Measurements from ENCODE around the gene RAB33A. TPM values are rescaled to one million over a fixed set of nuclear protein-coding genes. Genes with fewer than 3 reads are reported as not detected.

Gene RAB33A
- total and polyA plus RNA-seq, 9 of the 15 experiments (the other 6 are each of a cell fraction or from before 2014, with no cell fraction given): 0.04 to 0.20 (median 0.06) TPM; not detected in 4

DNA sequence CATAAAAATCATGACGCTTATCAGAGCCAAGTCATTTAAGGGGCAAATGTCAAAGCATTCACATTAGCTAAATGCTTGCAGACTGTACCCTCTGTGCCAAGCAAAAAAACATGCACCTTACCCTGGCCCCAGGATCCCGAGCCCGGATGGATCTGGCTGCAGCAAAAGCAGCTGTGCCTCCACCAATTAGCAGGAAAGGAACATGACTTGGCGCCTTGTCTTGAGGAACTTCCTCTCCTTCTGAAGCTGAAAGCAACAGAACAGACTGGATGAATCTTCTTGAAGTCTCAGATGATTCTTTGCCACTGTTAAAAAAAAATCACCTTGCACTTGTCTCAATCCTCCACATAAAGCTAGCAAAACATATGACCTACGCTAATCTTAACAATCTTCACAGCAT is 24.1 kb upstream of the RAB33A start:
- H3K4me3 ChIP-seq: no peak overlapping the region
- FAIRE-seq (no peak), ATAC-seq (no peak), DNase-seq (ENCODE audit: extremely low read depth in 1 of 4, low spot score in 3 of 4) (no peak)
- CTCF ChIA-PET (ENCODE audit: low intra/inter-chr PET ratio): no interaction called here
- no peaks in the 10 kb centered on the region for H3K9me1 ChIP-seq (ENCODE audit: control insufficient read depth, insufficient read depth, low read length)
- H3K9ac ChIP-seq (ENCODE audit: insufficient read depth in 1 of 2, low read depth in 2 of 2, low read length in 2 of 2): no peak overlapping the region
- no peaks in the 10 kb centered on the region for H3K4me1 ChIP-seq (replicated peaks in 1 of 2; ENCODE audit: control insufficient read depth in 2 of 2, insufficient read depth in 2 of 2, low read length in 2 of 2)
- H3K27ac ChIP-seq (ENCODE audit: extremely low read depth, low read depth, low read length): no peak overlapping the region
- intact Hi-C loops (cut with micrococcal nuclease) (no loop called here), in situ Hi-C loops (cut with MboI) (no loop called here)
- 77% methylated on average over 5 of the region's 5 CpGs for WGBS (ENCODE audit: insufficient coverage, low coverage, missing lambda C conversion rate)
- no peak overlapping the region for H3K4me2 ChIP-seq (ENCODE audit: insufficient read depth, low read length)
- BruUV-seq (replicated peaks): no TSS peak
- POLR2A ChIA-PET: interaction anchor here (0.5 to 2.5 kb wide), 6 partner anchors 9 to 26 kb away, joined by 3 to 7 read pairs (median 6); partner anchors contain the start of gene AIFM1
- no peaks in the 10 kb centered on the region for H3K27me3 ChIP-seq (ENCODE audit: control insufficient read depth in 2 of 2, insufficient read depth in 2 of 2, low read length in 2 of 2)
- 0 out of 2 replicates have a peak, but pooled peaks have one; percentile 11 for TF ChIP-seq NFE2 (IDR thresholded peaks at IDR 0.05; ENCODE audit: low read depth)
- no peak for TF ChIP-seq NFATC3 (IDR thresholded peaks at IDR 0.05)
- no peaks in the 10 kb centered on the region for H4K20me1 ChIP-seq (replicated peaks; ENCODE audit: control insufficient read depth, insufficient read depth, low read length)
- H3K9me3 ChIP-seq (replicated peaks; ENCODE audit: control insufficient read depth, insufficient read depth, low read depth, low read length): no peaks in the 10 kb centered on the region
- H3K79me2 ChIP-seq (ENCODE audit: control insufficient read depth, insufficient read depth, low read length): no peaks in the 10 kb centered on the region
- H3K36me3 ChIP-seq (ENCODE audit: control insufficient read depth, insufficient read depth, low read length): peaks cover 55% of the 10 kb centered on the region
- no peak overlapping the region for H2AFZ ChIP-seq (ENCODE audit: low read depth, low read length)

DNA sequence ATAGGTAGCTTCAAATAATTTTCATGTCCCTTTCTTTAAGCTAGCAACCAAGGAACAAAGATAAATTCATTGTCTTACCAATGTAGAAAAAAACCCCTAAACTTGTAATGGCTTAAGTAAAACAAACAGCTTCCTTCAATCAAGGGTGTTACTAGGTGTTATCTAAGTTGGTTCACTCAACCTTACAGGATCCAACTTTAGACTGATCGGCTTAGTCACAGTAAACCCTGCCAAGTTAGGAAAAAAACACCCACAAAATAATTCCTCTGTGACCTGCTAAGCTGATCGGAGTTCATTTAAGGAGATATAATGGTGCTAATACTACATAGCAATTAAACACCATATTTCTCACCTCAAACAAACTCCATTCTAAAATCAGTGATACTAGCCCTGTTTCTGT is 16.2 kb upstream of the RAB33A start:
- Histone ChIP-seq H3K4me2 (ENCODE audit: insufficient read depth, low read length) (no peak overlapping the region), H4K20me1 (replicated peaks; ENCODE audit: control insufficient read depth, insufficient read depth, low read length) (no peaks in the 10 kb centered on the region), H3K27ac (ENCODE audit: extremely low read depth, low read depth, low read length) (no peak overlapping the region), H3K27me3 (ENCODE audit: control insufficient read depth in 2 of 2, insufficient read depth in 2 of 2, low read length in 2 of 2) (no peaks in the 10 kb centered on the region), H3K4me3 (no peak overlapping the region), H3K79me2 (ENCODE audit: control insufficient read depth, insufficient read depth, low read length) (peaks cover 4% of the 10 kb centered on the region; the same call in 1 of the 3 replicates), H3K36me3 (ENCODE audit: control insufficient read depth, insufficient read depth, low read length) (peaks cover 42% of the 10 kb centered on the region), H3K4me1 (replicated peaks in 1 of 2; ENCODE audit: control insufficient read depth in 2 of 2, insufficient read depth in 2 of 2, low read length in 2 of 2) (no peaks in the 10 kb centered on the region), H3K9ac (ENCODE audit: insufficient read depth in 1 of 2, low read depth in 2 of 2, low read length in 2 of 2) (no peak overlapping the region), H3K9me1 (ENCODE audit: control insufficient read depth, insufficient read depth, low read length) (no peaks in the 10 kb centered on the region), H3K9me3 (replicated peaks; ENCODE audit: control insufficient read depth, insufficient read depth, low read depth, low read length) (no peaks in the 10 kb centered on the region), H2AFZ (ENCODE audit: low read depth, low read length) (no peak overlapping the region)
- POLR2A ChIA-PET: interaction anchor here (0.6 to 2.0 kb wide), 5 partner anchors 9 to 25 kb away, joined by 3 to 7 read pairs (median 4); partner anchors contain the start of gene AIFM1
- WGBS (ENCODE audit: insufficient coverage, low coverage, missing lambda C conversion rate): 65% methylated on average over 2 of the region's 2 CpGs
- no peak for FAIRE-seq
- in situ Hi-C loops (cut with MboI): no loop called here
- no peak for TF ChIP-seq BACH1 (tag; IDR thresholded peaks at IDR 0.05)
- TF ChIP-seq, protein P1, sequence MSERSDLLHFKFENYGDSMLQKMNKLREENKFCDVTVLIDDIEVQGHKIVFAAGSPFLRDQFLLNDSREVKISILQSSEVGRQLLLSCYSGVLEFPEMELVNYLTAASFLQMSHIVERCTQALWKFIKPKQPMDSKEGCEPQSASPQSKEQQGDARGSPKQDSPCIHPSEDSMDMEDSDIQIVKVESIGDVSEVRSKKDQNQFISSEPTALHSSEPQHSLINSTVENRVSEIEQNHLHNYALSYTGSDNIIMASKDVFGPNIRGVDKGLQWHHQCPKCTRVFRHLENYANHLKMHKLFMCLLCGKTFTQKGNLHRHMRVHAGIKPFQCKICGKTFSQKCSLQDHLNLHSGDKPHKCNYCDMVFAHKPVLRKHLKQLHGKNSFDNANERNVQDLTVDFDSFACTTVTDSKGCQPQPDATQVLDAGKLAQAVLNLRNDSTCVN (CRISPR knock-in tag; IDR thresholded peaks at IDR 0.05): no peak
- TF ChIP-seq, protein P2, sequence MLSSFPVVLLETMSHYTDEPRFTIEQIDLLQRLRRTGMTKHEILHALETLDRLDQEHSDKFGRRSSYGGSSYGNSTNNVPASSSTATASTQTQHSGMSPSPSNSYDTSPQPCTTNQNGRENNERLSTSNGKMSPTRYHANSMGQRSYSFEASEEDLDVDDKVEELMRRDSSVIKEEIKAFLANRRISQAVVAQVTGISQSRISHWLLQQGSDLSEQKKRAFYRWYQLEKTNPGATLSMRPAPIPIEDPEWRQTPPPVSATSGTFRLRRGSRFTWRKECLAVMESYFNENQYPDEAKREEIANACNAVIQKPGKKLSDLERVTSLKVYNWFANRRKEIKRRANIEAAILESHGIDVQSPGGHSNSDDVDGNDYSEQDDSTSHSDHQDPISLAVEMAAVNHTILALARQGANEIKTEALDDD (IDR thresholded peaks at IDR 0.05): peak; percentile 49; the same call in 1 of the 2 replicates
- TF ChIP-seq, protein P3, sequence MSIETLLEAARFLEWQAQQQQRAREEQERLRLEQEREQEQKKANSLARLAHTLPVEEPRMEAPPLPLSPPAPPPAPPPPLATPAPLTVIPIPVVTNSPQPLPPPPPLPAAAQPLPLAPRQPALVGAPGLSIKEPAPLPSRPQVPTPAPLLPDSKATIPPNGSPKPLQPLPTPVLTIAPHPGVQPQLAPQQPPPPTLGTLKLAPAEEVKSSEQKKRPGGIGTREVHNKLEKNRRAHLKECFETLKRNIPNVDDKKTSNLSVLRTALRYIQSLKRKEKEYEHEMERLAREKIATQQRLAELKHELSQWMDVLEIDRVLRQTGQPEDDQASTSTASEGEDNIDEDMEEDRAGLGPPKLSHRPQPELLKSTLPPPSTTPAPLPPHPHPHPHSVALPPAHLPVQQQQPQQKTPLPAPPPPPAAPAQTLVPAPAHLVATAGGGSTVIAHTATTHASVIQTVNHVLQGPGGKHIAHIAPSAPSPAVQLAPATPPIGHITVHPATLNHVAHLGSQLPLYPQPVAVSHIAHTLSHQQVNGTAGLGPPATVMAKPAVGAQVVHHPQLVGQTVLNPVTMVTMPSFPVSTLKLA (conservative IDR thresholded peaks at IDR 0.05): no peak
- TF ChIP-seq ZNF324 (CRISPR knock-in tag; IDR thresholded peaks at IDR 0.05): no peak
- ATAC-seq: no peak
- DNase-seq (ENCODE audit: extremely low read depth in 1 of 4, low spot score in 3 of 4): no peak
- CTCF ChIA-PET (ENCODE audit: low intra/inter-chr PET ratio): no interaction called here
- intact Hi-C loops (cut with micrococcal nuclease): no loop called here
- no TSS peak for BruUV-seq (replicated peaks)

All from K562 (cell line).